Endothelial cell of umbilical vein (primary cell): ENCODE measurements around the gene SMARCA2.

Source experiments
- CTCF ChIP-seq, 2 donors: IDR thresholded peaks; 1 replicate in 1 of 2; 2 replicates in 1 of 2; pipeline ENCODE4 v1.5.1; 2011; ENCODE audit warnings: low read length in 2 of 2, mild to moderate bottlenecking in 2 of 2, moderate library complexity in 2 of 2, control low read depth in 1 of 2, inconsistent platforms in 1 of 2, low read depth in 1 of 2; ENCODE audit not compliant: insufficient read depth in 1 of 2; ENCODE audit errors: extremely low read depth in 1 of 2
- EZH2 ChIP-seq: IDR thresholded peaks from 2 replicates; pipeline ENCODE4 v1.6.1; 2012; ENCODE audit warnings: borderline replicate concordance, low read depth, mild to moderate bottlenecking, moderate library complexity, low read length, inconsistent platforms; ENCODE audit not compliant: severe bottlenecking
- GATA2 ChIP-seq: IDR thresholded peaks from 2 replicates; pipeline ENCODE4 v1.7.0; 2011; ENCODE audit warnings: low read depth, mild to moderate bottlenecking, moderate library complexity, mixed read lengths, low read length; ENCODE audit not compliant: insufficient read length, insufficient read depth
- JUN ChIP-seq: IDR thresholded peaks from 2 replicates; pipeline ENCODE4 v1.6.1; 2011; ENCODE audit warnings: borderline replicate concordance, low read depth; ENCODE audit not compliant: insufficient read length, insufficient read depth
- MAX ChIP-seq: IDR thresholded peaks from 2 replicates; pipeline ENCODE4 v1.6.1; 2011; ENCODE audit not compliant: insufficient read depth, insufficient read length
- MYC ChIP-seq: IDR thresholded peaks from one replicate; pipeline ENCODE4 v1.6.1; 2011; ENCODE audit warnings: mild to moderate bottlenecking, low read depth, low read length
- POLR2A ChIP-seq: IDR thresholded peaks from 2 replicates; pipeline ENCODE4 v1.6.1; 2012; ENCODE audit warnings: low read depth, mild to moderate bottlenecking, control low read depth, low read length
- POLR2AphosphoS5 ChIP-seq: IDR thresholded peaks from 2 replicates; pipeline ENCODE4 v1.6.1; 2012; ENCODE audit warnings: low read depth, mild to moderate bottlenecking, control low read depth, low read length, moderate library complexity; ENCODE audit not compliant: insufficient read depth

GRCh38 chr9:2138646-2139045 is 123.5 kb downstream of the SMARCA2 start:
- TF ChIP-seq CTCF (IDR thresholded peaks at IDR 0.05; ENCODE audit: extremely low read depth in 1 of 2, insufficient read depth in 1 of 2, low read depth in 1 of 2, low read length in 2 of 2): no peak
- no peak for TF ChIP-seq JUN
- TF ChIP-seq MAX: no peak
- no peak for TF ChIP-seq POLR2AphosphoS5
- TF ChIP-seq EZH2: no peak
- no peak for TF ChIP-seq POLR2A
- TF ChIP-seq GATA2: no peak
- TF ChIP-seq MYC: no peak
